PC-9 (cell line): ENCODE results near the gene MAGEA9.
"Not testable (repeated sequence)": the region's sequence is repeated elsewhere in the genome, so short reads cannot be mapped to it uniquely, and the experiment has no call there.

Source experiments
- CTCF ChIP-seq: fragments of 200-600 bp; sonication (generic); conservative IDR thresholded peaks from 2 replicates; pipeline ENCODE4 v1.6.1; 2017; ENCODE audit warnings: mixed run types, antibody characterized with exemption, mild to moderate bottlenecking, moderate library complexity
- EZH2 ChIP-seq: fragments of 200-600 bp; sonication (generic); IDR thresholded peaks from 2 replicates; pipeline ENCODE4 v1.8.0; 2017; ENCODE audit warnings: antibody characterized with exemption, low read depth

GRCh38 chrX:149795531-149795930, 13.8 kb downstream of the MAGEA9 start:
- TF ChIP-seq CTCF, EZH2: not testable (repeated sequence)
